EH (cell line): ENCODE results near the gene THRA.

Experiments used
- DNase-seq: peaks from one replicate; pipeline ENCODE4 v3.0.0-alpha.2; 2015; ENCODE audit warnings: low read depth

THRA gene

GRCh38 chr17:40099619-40100418, 37.1 kb downstream of the THRA start:
- no peak for DNase-seq

GRCh38 chr17:40100419-40100668, 37.6 kb downstream of the THRA start, which contains the start of gene NR1D1:
NR1D1 (minus strand) TSS chr17:40100589; CDS start chr17:40100094, 495 bp downstream.
- no peak for DNase-seq

GRCh38 chr17:40100669-40101366, 38.1 kb downstream of the THRA start:
- DNase-seq, result peak; percentile 99

- no peak for DNase-seq
These were observed 38.8 kb downstream of the THRA start for GRCh38 chr17:40101367-40102210.

GRCh38 chr17:40103071-40103661, 40.4 kb downstream of the THRA start:
- no peak for DNase-seq

- no peak for DNase-seq
These were observed 40.9 kb downstream of the THRA start for GRCh38 chr17:40103688-40104087.

GRCh38 chr17:40104594-40105486, 42.1 kb downstream of the THRA start:
- no peak for DNase-seq

- no peak for DNase-seq
These were observed 43.3 kb downstream of the THRA start for GRCh38 chr17:40105861-40106759.

GRCh38 chr17:40106760-40107521, 44.2 kb downstream of the THRA start:
- no peak for DNase-seq

GRCh38 chr17:40107522-40108174, 44.9 kb downstream of the THRA start:
- DNase-seq, result peak; percentile 29

- DNase-seq, result no peak
These were observed 46.4 kb downstream of the THRA start for GRCh38 chr17:40108970-40109824.

GRCh38 chr17:40110026-40110845, 47.5 kb downstream of the THRA start:
- DNase-seq, result no peak

- peak; percentile 97 for DNase-seq
These were observed 48.7 kb downstream of the THRA start for GRCh38 chr17:40111221-40112128.

- DNase-seq, result no peak
These were observed 49.5 kb downstream of the THRA start for GRCh38 chr17:40112191-40112711.

- DNase-seq, result no peak
These were observed 49.9 kb downstream of the THRA start for GRCh38 chr17:40112718-40113109.
